ENCODE measurements around the gene GAGE12D.
"Not testable (repeated sequence)": the region's sequence is repeated elsewhere in the genome, so short reads cannot be mapped to it uniquely, and the experiment has no call there.

GAGE12D gene

DNA sequence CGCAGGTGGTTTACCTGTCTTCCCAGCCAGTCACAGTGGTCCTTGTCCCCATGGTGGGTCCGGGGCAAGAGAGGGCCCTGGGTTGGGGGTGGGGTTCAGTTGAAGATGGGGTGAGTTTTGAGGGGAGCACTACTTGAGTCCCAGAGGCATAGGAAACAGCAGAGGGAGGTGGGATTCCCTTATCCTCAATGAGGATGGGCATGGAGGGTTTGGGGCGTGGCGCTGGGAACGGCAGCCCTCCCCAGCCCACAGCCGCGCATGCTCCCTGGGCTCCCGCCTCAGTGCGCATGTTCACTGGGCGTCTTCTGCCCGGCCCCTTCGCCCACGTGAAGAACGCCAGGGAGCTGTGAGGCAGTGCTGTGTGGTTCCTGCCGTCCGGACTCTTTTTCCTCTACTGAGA lies at the start of gene GAGE12D:
Gene GAGE12D, plus strand, starts transcription at position 301 of the 400 bp plus-strand sequence. CDS start 1,155 bp downstream, outside the sequence.
- not testable (repeated sequence) for DNase-seq (ENCODE audit: low read depth)

- not testable (repeated sequence) for DNase-seq (ENCODE audit: low read depth)
Measured at GRCh38 chrX:49531877-49532276, 9.7 kb upstream of the GAGE12D start, which contains the start of gene GAGE12C. Gene GAGE12C, plus strand, starts transcription at chrX:49532177. Its CDS starts 1,155 bp downstream, at chrX:49533332.

DNA sequence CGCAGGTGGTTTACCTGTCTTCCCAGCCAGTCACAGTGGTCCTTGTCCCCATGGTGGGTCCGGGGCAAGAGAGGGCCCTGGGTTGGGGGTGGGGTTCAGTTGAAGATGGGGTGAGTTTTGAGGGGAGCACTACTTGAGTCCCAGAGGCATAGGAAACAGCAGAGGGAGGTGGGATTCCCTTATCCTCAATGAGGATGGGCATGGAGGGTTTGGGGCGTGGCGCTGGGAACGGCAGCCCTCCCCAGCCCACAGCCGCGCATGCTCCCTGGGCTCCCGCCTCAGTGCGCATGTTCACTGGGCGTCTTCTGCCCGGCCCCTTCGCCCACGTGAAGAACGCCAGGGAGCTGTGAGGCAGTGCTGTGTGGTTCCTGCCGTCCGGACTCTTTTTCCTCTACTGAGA lies 9.5 kb downstream of the GAGE12D start, which contains the start of gene GAGE12E:
Gene GAGE12E, plus strand, starts transcription at position 301 of the 400 bp plus-strand sequence. CDS start 1,155 bp downstream, outside the sequence.
- DNase-seq (ENCODE audit: low read depth): not testable (repeated sequence)

DNA sequence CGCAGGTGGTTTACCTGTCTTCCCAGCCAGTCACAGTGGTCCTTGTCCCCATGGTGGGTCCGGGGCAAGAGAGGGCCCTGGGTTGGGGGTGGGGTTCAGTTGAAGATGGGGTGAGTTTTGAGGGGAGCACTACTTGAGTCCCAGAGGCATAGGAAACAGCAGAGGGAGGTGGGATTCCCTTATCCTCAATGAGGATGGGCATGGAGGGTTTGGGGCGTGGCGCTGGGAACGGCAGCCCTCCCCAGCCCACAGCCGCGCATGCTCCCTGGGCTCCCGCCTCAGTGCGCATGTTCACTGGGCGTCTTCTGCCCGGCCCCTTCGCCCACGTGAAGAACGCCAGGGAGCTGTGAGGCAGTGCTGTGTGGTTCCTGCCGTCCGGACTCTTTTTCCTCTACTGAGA lies 19.0 kb downstream of the GAGE12D start, which contains the start of gene GAGE12F:
Gene GAGE12F, plus strand, starts transcription at position 301 of the 400 bp plus-strand sequence. CDS start 1,155 bp downstream, outside the sequence.
- not testable (repeated sequence) for DNase-seq (ENCODE audit: low read depth)

GRCh38 chrX:49568728-49569127 lies 27.2 kb downstream of the GAGE12D start:
- DNase-seq (ENCODE audit: low read depth): not testable (repeated sequence)

- DNase-seq (ENCODE audit: low read depth): not testable (repeated sequence)
Measured at GRCh38 chrX:49569152-49569551, 27.6 kb downstream of the GAGE12D start.

DNA sequence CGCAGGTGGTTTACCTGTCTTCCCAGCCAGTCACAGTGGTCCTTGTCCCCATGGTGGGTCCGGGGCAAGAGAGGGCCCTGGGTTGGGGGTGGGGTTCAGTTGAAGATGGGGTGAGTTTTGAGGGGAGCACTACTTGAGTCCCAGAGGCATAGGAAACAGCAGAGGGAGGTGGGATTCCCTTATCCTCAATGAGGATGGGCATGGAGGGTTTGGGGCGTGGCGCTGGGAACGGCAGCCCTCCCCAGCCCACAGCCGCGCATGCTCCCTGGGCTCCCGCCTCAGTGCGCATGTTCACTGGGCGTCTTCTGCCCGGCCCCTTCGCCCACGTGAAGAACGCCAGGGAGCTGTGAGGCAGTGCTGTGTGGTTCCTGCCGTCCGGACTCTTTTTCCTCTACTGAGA lies 28.6 kb downstream of the GAGE12D start, which contains the start of gene GAGE12G:
Gene GAGE12G, plus strand, starts transcription at position 301 of the 400 bp plus-strand sequence. CDS start 1,155 bp downstream, outside the sequence.
- DNase-seq (ENCODE audit: low read depth): not testable (repeated sequence)

DNA sequence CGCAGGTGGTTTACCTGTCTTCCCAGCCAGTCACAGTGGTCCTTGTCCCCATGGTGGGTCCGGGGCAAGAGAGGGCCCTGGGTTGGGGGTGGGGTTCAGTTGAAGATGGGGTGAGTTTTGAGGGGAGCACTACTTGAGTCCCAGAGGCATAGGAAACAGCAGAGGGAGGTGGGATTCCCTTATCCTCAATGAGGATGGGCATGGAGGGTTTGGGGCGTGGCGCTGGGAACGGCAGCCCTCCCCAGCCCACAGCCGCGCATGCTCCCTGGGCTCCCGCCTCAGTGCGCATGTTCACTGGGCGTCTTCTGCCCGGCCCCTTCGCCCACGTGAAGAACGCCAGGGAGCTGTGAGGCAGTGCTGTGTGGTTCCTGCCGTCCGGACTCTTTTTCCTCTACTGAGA lies 38.1 kb downstream of the GAGE12D start, which contains the start of gene GAGE12H:
Gene GAGE12H, plus strand, starts transcription at position 301 of the 400 bp plus-strand sequence. CDS start 1,155 bp downstream, outside the sequence.
- not testable (repeated sequence) for DNase-seq (ENCODE audit: low read depth)

- DNase-seq (ENCODE audit: low read depth): not testable (repeated sequence)
Measured at GRCh38 chrX:49589196-49589595, 47.7 kb downstream of the GAGE12D start, which contains the start of gene GAGE2A. Gene GAGE2A, plus strand, starts transcription at chrX:49589496. Its CDS starts 1,155 bp downstream, at chrX:49590651.

DNA sequence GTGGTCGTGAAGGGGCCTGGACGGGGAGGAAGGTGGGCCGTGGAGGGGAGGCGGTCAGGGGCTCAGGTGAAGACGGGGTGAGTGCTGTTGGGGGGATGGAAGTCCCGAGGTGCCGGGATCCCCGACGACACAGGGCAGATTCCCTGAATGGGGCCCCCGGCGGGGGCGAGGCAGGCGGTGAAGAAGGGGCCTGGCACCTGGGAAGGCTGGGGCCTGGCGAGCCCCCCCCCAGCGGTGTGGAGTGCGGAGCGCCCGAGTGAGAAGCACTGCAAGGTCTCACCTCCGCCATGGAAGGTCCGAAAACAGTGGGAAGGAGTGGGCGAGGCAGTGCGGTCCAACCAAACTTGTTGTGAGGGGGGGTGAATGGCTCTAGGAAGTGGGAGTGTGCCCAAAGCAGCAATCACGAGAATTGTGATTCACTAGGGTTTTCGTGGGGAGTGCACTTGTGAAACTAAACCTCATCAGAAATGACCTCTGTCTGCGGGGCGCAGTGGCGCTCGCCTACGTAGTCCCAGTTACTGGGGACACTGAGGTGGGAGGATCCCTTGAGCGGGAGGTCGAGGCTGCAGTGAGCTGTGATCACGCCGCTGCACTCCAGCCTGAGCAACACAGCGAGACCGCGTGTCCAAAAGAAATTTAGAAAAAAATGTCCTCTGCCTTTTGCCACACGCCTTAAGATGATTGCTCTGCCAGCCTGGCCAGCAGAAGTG lies 48.4 kb downstream of the GAGE12D start:
- not testable (repeated sequence) for DNase-seq (ENCODE audit: low read depth)

DNA sequence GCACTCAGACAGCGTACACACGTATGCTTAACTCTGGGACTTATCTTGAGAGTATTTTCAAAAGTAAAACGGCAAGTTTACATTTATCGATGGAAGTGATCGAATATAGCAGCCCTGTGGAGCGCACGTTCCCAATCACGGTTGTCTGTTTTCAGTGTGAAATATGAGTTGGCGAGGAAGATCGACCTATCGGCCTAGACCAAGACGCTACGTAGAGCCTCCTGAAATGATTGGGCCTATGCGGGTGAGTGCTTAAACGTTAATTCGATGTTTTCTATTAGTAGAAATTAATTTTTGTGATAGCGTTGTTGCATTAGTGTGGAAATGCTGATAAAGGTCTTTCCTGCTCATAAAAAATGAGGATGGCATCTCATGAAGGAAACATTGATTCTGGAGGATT lies 49.0 kb downstream of the GAGE12D start:
- not testable (repeated sequence) for DNase-seq (ENCODE audit: low read depth)

Data from activated T-cell treated with anti-CD3 and anti-CD28 coated beads for 24 hours (primary cell).